SH-SY5Y (cell line): ENCODE measurements around the gene SPTLC2.

Experiments used
- GATA2 ChIP-seq: IDR thresholded peaks from 2 replicates; pipeline ENCODE4 v1.6.1; 2011; ENCODE audit warnings: mild to moderate bottlenecking, low read depth, low read length
- GATA3 ChIP-seq: IDR thresholded peaks from 2 replicates; pipeline ENCODE4 v1.6.1; 2011; ENCODE audit warnings: low read depth, mild to moderate bottlenecking, low read length, moderate library complexity

SPTLC2 gene

DNA sequence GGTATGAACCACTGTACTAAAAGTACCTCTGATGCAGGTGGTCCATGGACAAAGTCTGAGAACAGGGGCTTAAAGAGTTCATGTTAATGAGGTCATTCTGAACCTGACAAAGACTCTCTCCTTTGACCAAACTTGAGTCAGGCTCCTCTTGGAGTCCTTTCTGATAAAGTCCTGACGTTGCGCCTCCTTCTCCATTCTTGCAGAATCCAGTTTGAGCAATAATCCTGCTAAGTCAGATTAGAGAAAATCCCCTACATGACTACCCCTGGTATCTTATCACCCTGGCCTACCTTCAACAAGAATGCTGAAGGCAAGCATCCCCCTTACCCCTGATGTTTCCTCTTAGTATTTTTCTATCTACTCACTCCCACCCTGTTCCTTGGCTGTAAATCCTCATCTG is 71.9 kb downstream of the SPTLC2 start:
- TF ChIP-seq GATA2 (no peak), GATA3 (no peak)

DNA sequence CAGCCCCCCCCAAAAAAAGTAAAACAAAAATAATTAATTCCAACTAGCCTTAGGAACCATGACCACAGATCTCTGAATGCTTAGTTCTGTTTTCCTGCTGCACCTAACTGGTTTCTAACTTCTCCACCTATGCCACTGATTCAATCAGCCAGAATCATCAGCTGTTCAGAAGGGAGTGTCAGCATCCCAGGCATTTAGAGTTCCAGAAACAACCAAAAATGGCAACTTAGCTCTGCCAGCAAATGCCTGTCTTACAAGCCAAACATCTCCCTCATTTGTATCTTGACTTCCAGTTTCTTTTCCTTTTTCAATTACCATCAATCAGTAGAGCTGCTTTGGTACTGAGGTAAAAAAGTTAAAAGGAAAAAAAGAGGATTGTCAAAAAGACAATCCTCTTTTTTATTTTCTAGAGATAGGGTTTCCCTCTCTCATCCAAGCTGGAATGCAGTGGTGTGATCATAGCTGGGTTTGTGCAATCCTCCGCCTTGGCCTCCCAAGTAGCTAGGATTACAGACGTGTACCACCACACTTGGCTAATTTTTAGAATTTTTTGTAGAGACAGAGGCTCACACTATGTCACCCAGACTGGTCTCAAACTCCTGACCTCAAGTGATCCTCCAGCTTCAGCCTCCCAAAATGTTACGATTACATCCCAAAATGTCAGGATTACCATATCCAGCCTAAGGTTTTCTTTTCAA is 72.7 kb downstream of the SPTLC2 start:
- TF ChIP-seq GATA3 (no peak), GATA2 (no peak)

DNA sequence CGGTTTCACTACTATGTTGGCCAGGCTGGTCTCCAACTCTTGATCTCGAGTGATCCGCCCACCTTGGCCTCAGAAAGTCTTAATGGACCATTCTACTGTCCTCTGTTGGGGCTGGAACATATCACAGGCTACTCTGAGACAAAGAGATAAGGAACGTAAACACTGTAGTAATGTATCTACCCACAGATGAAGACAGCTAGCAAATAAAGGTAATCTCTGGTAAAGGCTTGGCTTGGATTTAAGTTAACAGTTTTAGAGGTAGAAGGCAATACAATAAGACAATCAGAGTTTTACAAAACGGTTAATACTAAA is 73.2 kb downstream of the SPTLC2 start:
- TF ChIP-seq GATA2 (no peak), GATA3 (no peak)

DNA sequence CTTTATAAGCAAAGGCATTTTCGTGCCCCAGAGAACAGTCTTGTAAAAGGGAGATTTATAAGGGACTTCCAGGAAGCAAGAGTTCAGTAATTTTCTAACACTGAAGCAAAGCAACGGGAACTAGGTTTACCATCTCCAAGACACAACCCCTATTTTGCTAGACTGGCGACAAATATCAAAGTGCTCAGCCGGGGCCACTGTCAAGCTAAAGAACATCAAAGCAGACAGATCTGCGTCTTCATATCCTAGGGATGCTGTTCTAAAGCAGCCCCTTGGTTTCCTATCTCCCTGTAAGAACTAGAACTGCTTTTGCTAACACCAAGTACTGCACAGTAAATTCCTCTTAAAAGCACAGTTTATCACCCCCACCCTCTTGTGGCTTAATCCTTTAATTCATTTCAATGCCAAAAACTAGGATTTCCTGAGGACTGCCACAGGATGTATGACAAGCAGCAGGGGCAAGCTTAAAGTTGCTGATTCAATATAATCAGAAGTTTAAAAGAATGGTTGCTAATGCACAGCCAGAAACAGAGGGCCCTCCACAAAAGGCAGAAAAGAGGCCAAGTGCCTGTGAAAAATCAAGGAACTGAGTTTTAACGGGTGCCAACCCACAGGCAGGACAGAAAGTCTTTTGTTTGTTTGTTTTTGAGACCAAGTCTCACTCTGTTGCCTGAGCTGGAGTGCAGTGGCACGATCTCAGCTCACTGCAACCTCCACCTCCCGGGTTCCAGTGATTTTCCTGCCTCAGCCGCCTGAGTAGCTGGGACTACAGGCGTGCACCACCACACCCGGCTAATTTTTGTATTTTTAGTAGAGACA is 73.8 kb downstream of the SPTLC2 start:
- no peak for TF ChIP-seq GATA3
- TF ChIP-seq GATA2: no peak

DNA sequence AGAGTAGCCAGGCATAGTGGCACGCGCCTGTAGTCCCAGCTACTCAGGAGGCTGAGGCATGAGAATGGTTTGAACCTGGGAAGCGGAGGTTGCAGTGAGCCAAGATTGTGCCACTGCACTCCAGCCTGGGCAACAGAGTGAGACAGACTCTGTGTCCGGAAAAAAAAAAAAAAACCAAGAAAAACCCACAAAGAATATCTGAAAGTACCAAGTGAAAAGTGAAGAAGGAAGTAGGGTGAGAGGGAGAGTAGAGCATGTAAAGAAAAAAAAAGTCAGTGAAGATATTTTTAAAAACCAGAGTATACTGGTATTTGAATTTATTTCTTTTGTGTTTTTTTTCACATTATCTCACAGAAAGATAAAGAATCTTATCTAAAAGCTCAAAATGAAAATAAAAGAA is 74.5 kb downstream of the SPTLC2 start:
- TF ChIP-seq GATA3 (no peak), GATA2 (no peak)

DNA sequence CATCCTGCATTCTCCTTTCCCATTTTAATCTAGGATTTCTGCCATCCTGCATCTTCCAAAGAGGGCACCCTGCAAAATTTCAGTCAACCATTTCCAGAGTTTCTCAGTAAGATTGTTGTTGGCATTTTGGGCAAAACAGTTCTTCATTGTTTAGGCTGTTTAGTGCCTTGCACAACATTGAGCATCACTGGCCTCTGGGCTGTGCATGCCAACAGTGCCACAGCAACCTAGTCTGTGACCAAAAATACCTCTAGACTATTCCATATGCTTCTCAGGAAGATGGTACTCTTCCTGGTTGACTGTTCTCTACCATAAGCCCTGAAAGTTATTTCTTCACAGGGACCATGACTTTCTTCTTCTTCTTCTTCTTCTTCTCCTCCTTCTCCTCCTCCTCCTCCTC is 85.4 kb downstream of the SPTLC2 start:
- no peak for TF ChIP-seq GATA2
- TF ChIP-seq GATA3: no peak

DNA sequence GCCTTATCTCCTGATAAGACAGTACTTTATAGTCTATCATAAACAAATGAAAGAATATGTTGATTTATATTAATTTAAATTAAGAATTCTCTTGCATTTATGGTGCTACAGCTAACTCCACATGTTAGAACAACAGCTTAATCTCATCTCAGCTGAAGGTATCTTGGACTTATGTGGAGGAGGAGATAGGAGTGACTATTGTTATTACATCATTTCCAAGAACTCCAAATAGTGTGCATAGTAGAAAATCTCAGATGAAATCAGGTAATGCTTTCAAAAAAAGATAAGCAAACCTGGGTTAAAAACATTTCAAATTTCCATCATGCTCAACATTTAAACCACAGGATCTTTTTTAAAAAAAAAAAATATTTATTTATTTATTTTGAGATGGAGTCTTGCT is 86.5 kb downstream of the SPTLC2 start:
- TF ChIP-seq GATA2 (no peak), GATA3 (no peak)

DNA sequence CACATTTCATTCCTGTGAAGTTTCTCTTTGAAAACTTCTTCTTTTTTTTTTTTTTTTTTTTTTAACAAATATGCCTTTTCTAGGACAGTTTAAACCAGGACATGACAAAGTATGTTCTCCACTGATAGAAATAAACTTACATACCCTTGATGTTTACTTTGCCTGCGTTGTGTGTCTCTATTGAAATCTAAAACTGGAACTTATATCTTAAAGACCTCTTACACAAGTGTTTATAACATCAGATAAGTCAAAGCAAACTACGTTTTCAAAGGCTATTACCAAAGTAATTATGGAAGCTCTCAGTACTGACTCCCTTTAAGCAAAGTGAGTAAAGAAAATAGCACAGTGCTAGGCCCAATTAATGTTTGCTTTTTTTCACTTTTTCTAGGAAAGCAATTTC is 87.2 kb downstream of the SPTLC2 start:
- TF ChIP-seq GATA3 (no peak), GATA2 (no peak)

DNA sequence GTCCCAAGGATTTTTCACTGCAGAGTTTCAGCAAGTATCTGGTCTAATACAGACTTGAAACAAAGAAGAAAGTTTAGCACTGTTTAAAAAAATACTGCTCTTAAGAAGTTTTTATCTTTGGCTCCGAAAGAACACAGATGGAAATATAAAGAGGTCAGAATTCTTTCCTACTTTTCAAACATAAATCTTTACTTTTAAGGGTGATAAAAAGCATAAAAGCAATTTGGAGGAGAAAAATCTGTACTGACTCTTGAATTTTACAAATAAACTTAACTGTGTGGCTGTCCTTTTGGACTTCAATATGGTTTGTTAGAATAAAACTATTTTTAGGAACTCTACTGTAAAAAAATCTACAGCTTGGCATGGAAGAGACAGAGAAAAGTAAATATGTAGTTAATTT is 90.2 kb downstream of the SPTLC2 start:
- TF ChIP-seq GATA3 (no peak), GATA2 (no peak)

DNA sequence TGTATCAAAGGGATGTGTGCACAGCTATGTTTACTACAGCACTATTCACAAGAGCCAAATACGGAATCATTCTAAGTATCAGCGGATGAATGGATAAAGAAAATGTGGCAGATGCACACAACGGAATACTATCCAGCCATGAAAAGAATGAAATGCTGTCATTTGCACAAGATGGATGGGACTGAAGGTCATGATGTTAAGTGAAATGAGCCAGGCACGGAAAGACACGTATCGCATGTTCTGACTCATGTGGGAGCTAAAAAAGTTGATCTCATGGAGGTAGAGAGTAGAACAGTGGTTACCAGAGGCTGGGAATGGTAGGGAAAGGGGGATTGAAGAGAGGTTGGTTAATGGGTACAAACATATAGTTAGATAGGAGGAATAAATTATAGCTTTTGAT is 91.9 kb downstream of the SPTLC2 start:
- TF ChIP-seq GATA2: no peak
- no peak for TF ChIP-seq GATA3

DNA sequence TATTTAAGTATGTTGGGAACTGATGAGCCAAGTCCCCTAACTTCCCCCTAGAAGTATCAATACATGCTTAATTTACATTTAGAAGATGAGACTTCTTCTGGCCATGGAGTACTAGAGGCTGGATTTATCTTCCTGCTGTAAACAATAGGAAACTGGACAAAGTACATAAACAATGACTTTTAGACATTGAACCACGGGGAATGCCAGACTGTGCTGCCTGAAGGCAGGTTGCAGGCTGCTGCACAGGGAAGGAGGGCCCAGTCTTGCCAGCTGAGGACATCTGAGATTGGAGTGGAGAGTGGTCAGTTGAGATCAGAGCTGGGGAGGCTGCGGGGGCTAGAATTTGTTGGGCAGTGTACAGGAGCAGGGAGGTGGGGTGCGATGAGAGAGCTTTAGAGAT is 93.3 kb downstream of the SPTLC2 start:
- TF ChIP-seq GATA3 (no peak), GATA2 (no peak)

DNA sequence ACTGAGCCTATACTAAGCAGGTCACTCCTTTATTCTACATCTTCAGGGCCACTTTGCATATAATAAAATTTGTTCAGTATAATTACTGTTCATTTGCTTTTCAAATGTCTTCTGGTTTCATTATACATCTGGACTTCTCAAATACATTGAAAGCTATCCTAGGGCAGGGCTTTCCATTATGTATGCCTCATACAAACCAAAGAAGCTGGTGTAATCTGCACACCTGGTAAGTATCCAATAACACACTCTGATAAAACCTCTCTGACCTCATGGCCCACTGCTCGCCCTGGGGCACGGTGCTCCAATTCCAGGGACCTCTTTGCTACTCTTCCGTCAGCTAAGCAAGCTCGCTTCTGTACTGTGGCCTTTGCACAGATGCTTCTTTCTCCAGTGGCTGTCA is 95.9 kb downstream of the SPTLC2 start:
- TF ChIP-seq GATA3 (no peak), GATA2 (no peak)

DNA sequence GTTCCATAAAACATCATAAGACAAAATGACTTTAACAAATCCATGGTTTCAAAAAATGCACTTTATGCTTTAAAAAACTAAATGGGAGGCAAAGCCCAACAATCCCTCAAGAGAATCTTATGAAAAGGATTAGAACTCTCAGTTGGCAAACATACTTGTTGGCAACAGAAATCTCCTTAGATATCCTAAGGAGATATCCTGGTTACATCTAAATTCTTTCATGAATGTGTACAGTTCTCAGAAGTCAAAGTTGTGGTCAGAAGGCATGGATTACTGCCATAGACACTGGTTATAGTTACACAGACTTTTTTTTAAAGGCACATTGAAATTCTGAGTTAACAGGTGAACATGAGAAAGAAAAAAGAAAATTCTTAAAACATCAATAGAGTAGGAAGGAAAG is 100.3 kb downstream of the SPTLC2 start:
- no peak for TF ChIP-seq GATA2
- TF ChIP-seq GATA3: no peak

DNA sequence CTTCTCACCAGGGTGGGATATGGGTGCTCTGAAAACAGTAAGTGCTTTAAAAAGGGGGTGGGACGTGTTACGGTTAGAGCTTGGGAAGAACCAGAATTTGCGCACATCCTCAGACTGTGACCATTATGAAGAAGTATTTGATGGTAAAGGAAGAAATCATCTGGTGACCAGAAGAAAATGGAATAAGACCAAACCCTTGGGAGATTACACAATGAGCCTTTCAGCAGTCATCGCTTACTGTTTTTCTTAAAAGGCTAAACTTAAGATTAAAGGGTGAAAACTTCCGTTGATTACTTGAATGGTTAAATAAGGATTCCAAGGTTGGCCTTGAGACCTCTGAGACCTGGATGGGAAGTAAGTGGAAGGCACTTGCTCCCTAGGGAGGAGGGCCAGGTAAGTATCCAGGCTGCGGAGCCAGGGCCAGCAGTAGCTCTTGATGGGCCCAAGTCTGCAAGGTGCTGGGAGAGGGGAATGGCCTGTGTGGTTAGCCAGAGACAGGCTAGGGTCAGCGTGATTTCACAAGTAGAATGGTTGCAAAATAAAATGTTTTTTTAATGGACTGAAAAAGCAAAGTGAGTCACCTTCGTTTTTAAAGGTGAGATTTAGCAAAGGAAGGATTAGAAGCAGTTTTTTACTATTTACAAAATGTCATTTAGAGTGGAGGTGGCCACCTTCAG is 104.8 kb downstream of the SPTLC2 start:
- TF ChIP-seq GATA2 (no peak), GATA3 (no peak)

DNA sequence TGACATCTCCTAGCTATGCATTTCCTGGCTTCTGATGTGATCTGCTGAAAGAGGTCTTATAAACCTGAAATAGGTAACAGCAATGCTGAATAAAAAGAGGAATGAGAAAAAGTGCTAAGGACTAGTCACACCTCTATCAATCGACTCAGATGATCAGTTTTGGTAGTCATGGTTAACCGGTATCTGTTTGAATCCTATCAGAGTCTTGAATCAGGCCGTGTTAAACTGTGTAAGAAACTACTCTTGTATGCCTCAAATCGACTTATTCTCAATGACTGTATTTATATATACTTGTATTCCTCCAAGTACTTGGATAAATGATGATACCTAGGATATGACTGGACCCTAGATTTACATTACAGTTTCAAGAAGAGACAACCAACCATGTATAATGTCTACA is 107.1 kb downstream of the SPTLC2 start:
- TF ChIP-seq GATA2 (no peak), GATA3 (no peak)

DNA sequence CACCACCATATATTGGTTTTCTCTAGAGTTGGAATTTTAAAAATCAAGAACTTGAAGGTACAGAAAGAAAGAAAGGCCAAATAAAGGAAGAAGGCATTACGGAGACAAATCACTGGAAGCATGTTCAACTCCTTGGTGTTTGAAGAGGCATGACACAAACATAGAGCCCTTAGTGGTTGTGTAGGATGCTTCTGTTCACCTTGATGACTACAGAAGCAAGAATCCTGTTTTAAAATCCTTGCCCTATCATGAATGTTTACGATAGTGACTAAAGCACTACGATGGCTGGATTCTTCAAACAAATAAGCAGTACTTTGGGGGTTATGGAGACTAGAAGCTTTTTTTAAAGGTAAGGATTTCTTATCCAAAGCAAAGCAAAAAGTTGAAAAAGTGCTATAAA is 107.6 kb downstream of the SPTLC2 start:
- TF ChIP-seq GATA2: no peak
- no peak for TF ChIP-seq GATA3
